Right lobe of liver (tissue), 4 donors: ENCODE measurements around the gene MBOAT1.

ENCODE experiments used
- POLR2A ChIP-seq: fragments of 450-650 bp; IDR thresholded peaks from one replicate; pipeline ENCODE4 v1.6.1; 2017; ENCODE audit warnings: antibody characterized with exemption, mild to moderate bottlenecking
- TF ChIP-seq, protein P1 (sequence below), 4 donors: fragments of 200-600 bp in 3 of 4; fragments of 450-650 bp in 1 of 4; IDR thresholded peaks; one replicate each; pipeline versions ENCODE4 v1.5.1 to v1.8.0; 2016 to 2022; ENCODE audit warnings: antibody characterized with exemption in 4 of 4, mild to moderate bottlenecking in 2 of 4
- donor health status: DM: no; HTN: no; CAD: no.
- donor health status: DM: no; HTN: no; CAD: no.
- donor health status: DM: no; HTN: yes; CAD: no.

DNA sequence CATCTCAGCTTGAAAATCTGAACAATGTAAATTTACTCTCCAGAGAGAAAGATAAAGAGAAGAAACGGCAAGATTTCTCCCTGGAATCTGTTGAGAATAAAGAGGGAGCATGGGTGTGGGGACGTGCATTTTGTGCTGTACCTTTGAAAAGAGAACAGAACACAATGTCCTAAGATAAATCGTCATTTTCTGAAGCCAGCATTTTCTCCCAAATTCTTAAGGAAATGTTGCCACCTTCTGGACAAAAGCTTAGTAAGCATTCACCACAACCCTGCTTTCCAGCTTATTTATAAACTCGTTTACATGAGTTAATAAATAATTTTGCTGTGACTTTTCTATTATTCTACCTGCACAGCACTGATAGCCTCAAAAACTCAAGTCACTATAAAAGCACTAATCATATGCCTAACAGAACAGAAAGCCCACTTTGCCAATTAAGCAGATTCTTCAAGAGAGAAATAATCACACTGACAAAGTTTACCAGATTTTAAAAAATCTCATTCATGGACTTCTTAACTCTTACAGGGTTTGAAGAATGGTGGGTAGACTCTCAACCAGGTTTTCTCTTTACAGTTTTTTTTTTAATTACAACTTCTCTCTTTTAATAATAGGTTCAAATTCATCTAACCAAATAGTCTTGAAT, 155.8 kb downstream of the MBOAT1 start:
- TF ChIP-seq, protein P1, sequence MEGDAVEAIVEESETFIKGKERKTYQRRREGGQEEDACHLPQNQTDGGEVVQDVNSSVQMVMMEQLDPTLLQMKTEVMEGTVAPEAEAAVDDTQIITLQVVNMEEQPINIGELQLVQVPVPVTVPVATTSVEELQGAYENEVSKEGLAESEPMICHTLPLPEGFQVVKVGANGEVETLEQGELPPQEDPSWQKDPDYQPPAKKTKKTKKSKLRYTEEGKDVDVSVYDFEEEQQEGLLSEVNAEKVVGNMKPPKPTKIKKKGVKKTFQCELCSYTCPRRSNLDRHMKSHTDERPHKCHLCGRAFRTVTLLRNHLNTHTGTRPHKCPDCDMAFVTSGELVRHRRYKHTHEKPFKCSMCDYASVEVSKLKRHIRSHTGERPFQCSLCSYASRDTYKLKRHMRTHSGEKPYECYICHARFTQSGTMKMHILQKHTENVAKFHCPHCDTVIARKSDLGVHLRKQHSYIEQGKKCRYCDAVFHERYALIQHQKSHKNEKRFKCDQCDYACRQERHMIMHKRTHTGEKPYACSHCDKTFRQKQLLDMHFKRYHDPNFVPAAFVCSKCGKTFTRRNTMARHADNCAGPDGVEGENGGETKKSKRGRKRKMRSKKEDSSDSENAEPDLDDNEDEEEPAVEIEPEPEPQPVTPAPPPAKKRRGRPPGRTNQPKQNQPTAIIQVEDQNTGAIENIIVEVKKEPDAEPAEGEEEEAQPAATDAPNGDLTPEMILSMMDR (IDR thresholded peaks at IDR 0.05): peak; percentile 41 to 52 (median 48)
- no peak for TF ChIP-seq POLR2A
